ENCODE measurements around the gene SLC35G6. TPM values are rescaled to one million over a fixed set of nuclear protein-coding genes. Genes with fewer than 3 reads are reported as not detected.

Gene SLC35G6
- total RNA-seq, 2 donors from 2014 or later = 0.33 TPM; not detected in 1

DNA sequence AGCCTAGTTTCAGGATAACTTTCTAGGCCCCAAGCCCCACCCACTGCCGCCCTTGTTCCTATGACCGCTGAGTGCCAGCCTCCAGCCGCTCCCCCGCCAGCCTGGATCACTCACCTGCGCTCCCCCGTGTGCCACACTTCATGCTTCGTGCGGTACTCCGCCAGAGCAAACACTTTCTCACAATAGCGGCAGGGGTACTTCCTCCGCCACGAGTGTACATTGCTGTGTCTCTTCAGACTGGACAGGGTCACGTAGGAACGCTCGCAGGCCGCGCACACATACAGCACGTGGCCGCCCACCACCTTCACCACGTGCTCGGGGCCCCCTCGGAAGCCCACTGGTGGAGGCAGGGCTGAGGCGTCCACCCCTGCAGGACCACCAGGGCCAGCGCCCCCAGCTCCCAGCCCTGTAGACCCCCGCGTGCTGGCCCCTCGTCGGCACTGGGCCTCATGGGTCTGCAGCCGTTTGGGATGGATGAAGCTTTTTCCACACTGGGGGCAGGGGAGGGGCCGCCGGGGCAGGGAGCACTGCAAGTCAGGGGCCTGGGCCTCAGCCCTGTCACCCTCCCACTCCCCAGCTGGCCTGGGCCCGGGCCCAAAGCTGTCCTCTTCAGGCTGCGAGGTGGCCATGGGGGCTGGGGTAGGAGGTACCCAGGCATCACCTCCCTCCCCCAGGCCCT lies 15.5 kb upstream of the SLC35G6 start:
- Histone ChIP-seq H3K4me1 (ENCODE audit: control insufficient read depth, insufficient read depth, low read length) (no peaks in the 10 kb centered on the region), H3K9ac (ENCODE audit: extremely low read depth, low read length, poor library complexity, severe bottlenecking) (no peak overlapping the region), H3K27me3 (ENCODE audit: control insufficient read depth, insufficient read depth, low read length, poor library complexity, severe bottlenecking) (no peaks in the 10 kb centered on the region), H3K9me3 (ENCODE audit: control insufficient read depth, low read length) (no peaks in the 10 kb centered on the region), H3K36me3 (ENCODE audit: control insufficient read depth, insufficient read depth, low read length) (peaks cover 11% of the 10 kb centered on the region), H3K27ac (ENCODE audit: low read depth, low read length) (no peak overlapping the region), H3K4me3 (ENCODE audit: low read length) (no peak overlapping the region)
- TF ChIP-seq CTCF (conservative IDR thresholded peaks at IDR 0.05) = no peak
- 96 to 97% methylated on average over 24 to 33 of the region's 33 CpGs for WGBS, 2 experiments (ENCODE audit: insufficient coverage in 1 of 2, insufficient read length in 1 of 2)
- Mint-ChIP-seq H3K9me3 (no peaks in the 10 kb centered on the region), H3K27ac (no peak overlapping the region), H3K36me3 (ENCODE audit: low read depth) (peaks cover 19% of the 10 kb centered on the region), H3K4me1 (peaks cover 3% of the 10 kb centered on the region), H3K27me3 (ENCODE audit: insufficient read depth) (no peaks in the 10 kb centered on the region), H3K4me3 (no peak overlapping the region)
- DNase-seq = no peak

- H3K4me3 Mint-ChIP-seq = no peak overlapping the region
- H3K27ac Mint-ChIP-seq = no peak overlapping the region
- no peaks in the 10 kb centered on the region for H3K27me3 Mint-ChIP-seq (ENCODE audit: insufficient read depth)
- no peak for DNase-seq
- peaks cover 19% of the 10 kb centered on the region for H3K36me3 Mint-ChIP-seq (ENCODE audit: low read depth)
- H3K9me3 Mint-ChIP-seq = no peaks in the 10 kb centered on the region
- peaks cover 11% of the 10 kb centered on the region for H3K36me3 ChIP-seq (ENCODE audit: control insufficient read depth, insufficient read depth, low read length)
- peaks cover 2% of the 10 kb centered on the region for H3K4me1 Mint-ChIP-seq
- H3K9me3 ChIP-seq (ENCODE audit: control insufficient read depth, low read length) = no peaks in the 10 kb centered on the region
- no peak for TF ChIP-seq CTCF (conservative IDR thresholded peaks at IDR 0.05)
- H3K4me3 ChIP-seq (ENCODE audit: low read length) = no peak overlapping the region
- no peak overlapping the region for H3K9ac ChIP-seq (ENCODE audit: extremely low read depth, low read length, poor library complexity, severe bottlenecking)
- no peak overlapping the region for H3K27ac ChIP-seq (ENCODE audit: low read depth, low read length)
- no peaks in the 10 kb centered on the region for H3K27me3 ChIP-seq (ENCODE audit: control insufficient read depth, insufficient read depth, low read length, poor library complexity, severe bottlenecking)
- WGBS, 2 experiments (ENCODE audit: insufficient coverage in 1 of 2, insufficient read length in 1 of 2) = 95 to 100% methylated on average over 3 to 9 of the region's 9 CpGs
- no peaks in the 10 kb centered on the region for H3K4me1 ChIP-seq (ENCODE audit: control insufficient read depth, insufficient read depth, low read length)
These were observed 15.0 kb upstream of the SLC35G6 start for GRCh38 chr17:7466318-7466638.

GRCh38 chr17:7466639-7467341 lies 14.5 kb upstream of the SLC35G6 start:
- Mint-ChIP-seq H3K9me3 (no peaks in the 10 kb centered on the region), H3K27me3 (ENCODE audit: insufficient read depth) (no peaks in the 10 kb centered on the region), H3K4me3 (no peak overlapping the region), H3K27ac (peak overlapping the region; percentile 78), H3K36me3 (ENCODE audit: low read depth) (peaks cover 19% of the 10 kb centered on the region), H3K4me1 (no peaks in the 10 kb centered on the region)
- no peaks in the 10 kb centered on the region for H3K27me3 ChIP-seq (ENCODE audit: control insufficient read depth, insufficient read depth, low read length, poor library complexity, severe bottlenecking)
- no peak for TF ChIP-seq CTCF (conservative IDR thresholded peaks at IDR 0.05)
- DNase-seq = no peak
- no peak overlapping the region for H3K4me3 ChIP-seq (ENCODE audit: low read length)
- no peaks in the 10 kb centered on the region for H3K9me3 ChIP-seq (ENCODE audit: control insufficient read depth, low read length)
- H3K36me3 ChIP-seq (ENCODE audit: control insufficient read depth, insufficient read depth, low read length) = peaks cover 11% of the 10 kb centered on the region
- H3K9ac ChIP-seq (ENCODE audit: extremely low read depth, low read length, poor library complexity, severe bottlenecking) = no peak overlapping the region
- H3K27ac ChIP-seq (ENCODE audit: low read depth, low read length) = no peak overlapping the region
- 92 to 97% methylated on average over 13 to 15 of the region's 16 CpGs for WGBS, 2 experiments (ENCODE audit: insufficient coverage in 1 of 2, insufficient read length in 1 of 2)
- H3K4me1 ChIP-seq (ENCODE audit: control insufficient read depth, insufficient read depth, low read length) = no peaks in the 10 kb centered on the region
